Testis (tissue), 3 donors: Measurements from ENCODE around the gene ARHGEF16. TPM values are rescaled to one million over a fixed set of nuclear protein-coding genes. Genes with fewer than 3 reads are reported as not detected.

Experiments used
- DNase-seq: peaks from one replicate; pipeline ENCODE4 v3.0.0-alpha.2; 2019
- H3K27ac ChIP-seq, 2 donors: fragments of 200-600 bp; sonication (generic); one replicate each; pipeline ENCODE4 v1.5.1; 2019
- H3K27me3 ChIP-seq: fragments of 200-600 bp; sonication (generic); one replicate; pipeline ENCODE4 v1.5.1; 2019
- H3K36me3 ChIP-seq: fragments of 200-600 bp; sonication (generic); one replicate; pipeline ENCODE4 v1.5.1; 2017; ENCODE audit warnings: low read depth; ENCODE audit errors: missing control alignments
- H3K4me1 ChIP-seq: fragments of 200-600 bp; sonication (generic); one replicate; pipeline ENCODE4 v1.5.1; 2019
- H3K4me3 ChIP-seq, 2 donors: fragments of 200-600 bp; sonication (generic); one replicate each; pipeline ENCODE4 v1.5.1; 2017 to 2019
- H3K9me3 ChIP-seq: fragments of 200-600 bp; sonication (generic); one replicate; pipeline ENCODE4 v1.5.1; 2017
- CTCF ChIP-seq, 3 experiments: fragments of 450-650 bp in 2 of 3; fragments of 200-600 bp in 1 of 3; sonication (generic) in 1 of 3; IDR thresholded peaks; one replicate each; pipeline ENCODE4 v1.5.1; 2016 to 2019; ENCODE audit warnings: antibody characterized with exemption in 3 of 3, mild to moderate bottlenecking in 2 of 3, moderate library complexity in 1 of 3
- POLR2A ChIP-seq: fragments of 450-650 bp; IDR thresholded peaks from one replicate; pipeline ENCODE4 v1.6.1; 2017; ENCODE audit warnings: antibody characterized with exemption, mild to moderate bottlenecking, moderate library complexity
- WGBS, 2 donors: methylation state at CpG; one replicate each; pipeline ENCODE4 v1.1.5; 2018; 5-methylcytosine and 5-hydroxymethylcytosine counted together
- intact Hi-C: fragments of 100-400 bp; cut with DNase I; formaldehyde crosslinking; loops from one replicate; pipeline ENCODE4 v1.15.1; 2023; ENCODE audit warnings: low total_unique reads
- polyA plus RNA-seq: library from polyadenylated mRNA; stranded (reverse); fragments of 350-450 nt; fragmentation: Illumina TruSeq; extraction: RNeasy Lipid Tissue Mini Kit (QIAGEN cat#74804); gene quantifications from one replicate; pipeline ENCODE4 v1.2.3, GENCODE V29; 2014; ENCODE audit warnings: low read depth, low replicate concordance; ENCODE audit not compliant: insufficient read depth
- total RNA-seq, 2 donors: library from RNA; depleted of rRNA; stranded (reverse); fragments of >200 nt; gene quantifications; one replicate each; pipeline ENCODE4 v1.2.3, GENCODE V29; 2016

Gene ARHGEF16
- total and polyA plus RNA-seq, 3 donors from 2014 or later: 5.7 to 25.7 (median 17.1) TPM

- H3K4me1 ChIP-seq: no peaks in the 10 kb centered on the region
- no peak for TF ChIP-seq POLR2A
- no peak for TF ChIP-seq CTCF (IDR thresholded peaks at IDR 0.05)
- H3K4me3 ChIP-seq: no peak overlapping the region
- no peaks in the 10 kb centered on the region for H3K36me3 ChIP-seq
- H3K27ac ChIP-seq: no peak overlapping the region
- intact Hi-C loops: no loop called here
- H3K27me3 ChIP-seq: no peaks in the 10 kb centered on the region
- H3K9me3 ChIP-seq: no peaks in the 10 kb centered on the region
- WGBS, 2 donors: 89 to 90% methylated on average over 8 of the region's 8 CpGs
- no peak for DNase-seq
These were observed 49.0 kb downstream of the ARHGEF16 start for GRCh38 chr1:3503525-3503886.

- no peaks in the 10 kb centered on the region for H3K27me3 ChIP-seq
- intact Hi-C loops: no loop called here
- H3K9me3 ChIP-seq: no peaks in the 10 kb centered on the region
- no peak overlapping the region for H3K27ac ChIP-seq
- no peaks in the 10 kb centered on the region for H3K4me1 ChIP-seq
- 82 to 85% methylated on average over 17 to 31 of the region's 31 CpGs for WGBS, 2 donors
- no peak for DNase-seq
- no peaks in the 10 kb centered on the region for H3K36me3 ChIP-seq
- TF ChIP-seq POLR2A (no peak), CTCF (IDR thresholded peaks at IDR 0.05) (no peak)
- no peak overlapping the region for H3K4me3 ChIP-seq
These were observed 49.8 kb downstream of the ARHGEF16 start for GRCh38 chr1:3504151-3504821.

- H3K27me3 ChIP-seq: no peaks in the 10 kb centered on the region
- H3K4me1 ChIP-seq: no peaks in the 10 kb centered on the region
- intact Hi-C loops: no loop called here
- TF ChIP-seq CTCF (IDR thresholded peaks at IDR 0.05) (no peak), POLR2A (no peak)
- H3K36me3 ChIP-seq: no peaks in the 10 kb centered on the region
- H3K9me3 ChIP-seq: no peaks in the 10 kb centered on the region
- H3K4me3 ChIP-seq: no peak overlapping the region
- no peak overlapping the region for H3K27ac ChIP-seq
- no peak for DNase-seq
- WGBS, 2 donors: 71% methylated on average over 7 of the region's 7 CpGs; no CpG with 5 or more reads in 1 of the 2 donors
These were observed 50.3 kb downstream of the ARHGEF16 start for GRCh38 chr1:3504822-3505153.

- no peak overlapping the region for H3K4me3 ChIP-seq
- H3K9me3 ChIP-seq: no peaks in the 10 kb centered on the region
- no peaks in the 10 kb centered on the region for H3K27me3 ChIP-seq
- TF ChIP-seq POLR2A (no peak), CTCF (IDR thresholded peaks at IDR 0.05) (no peak)
- intact Hi-C loops: no loop called here
- DNase-seq: no peak
- no peak overlapping the region for H3K27ac ChIP-seq
- H3K4me1 ChIP-seq: no peaks in the 10 kb centered on the region
- no peaks in the 10 kb centered on the region for H3K36me3 ChIP-seq
- 89% methylated on average over 6 to 20 of the region's 20 CpGs for WGBS, 2 donors
These were observed 50.7 kb downstream of the ARHGEF16 start for GRCh38 chr1:3505161-3505560.

GRCh38 chr1:3506041-3506440, 51.6 kb downstream of the ARHGEF16 start:
- Histone ChIP-seq H3K9me3 (no peaks in the 10 kb centered on the region), H3K27ac (no peak overlapping the region), H3K36me3 (no peaks in the 10 kb centered on the region), H3K4me3 (no peak overlapping the region), H3K27me3 (no peaks in the 10 kb centered on the region), H3K4me1 (no peaks in the 10 kb centered on the region)
- TF ChIP-seq POLR2A: no peak
- no peak for TF ChIP-seq CTCF (IDR thresholded peaks at IDR 0.05)
- WGBS, 2 donors: 96 to 97% methylated on average over 12 to 14 of the region's 15 CpGs
- no peak for DNase-seq
- intact Hi-C loops: no loop called here
